ENCODE data around the gene NALCN. TPM values are rescaled to one million over a fixed set of nuclear protein-coding genes. Genes with fewer than 3 reads are reported as not detected.

The NALCN gene
- total RNA-seq, 2 donors from 2014 or later: 0.11 TPM; not detected in 1

DNA sequence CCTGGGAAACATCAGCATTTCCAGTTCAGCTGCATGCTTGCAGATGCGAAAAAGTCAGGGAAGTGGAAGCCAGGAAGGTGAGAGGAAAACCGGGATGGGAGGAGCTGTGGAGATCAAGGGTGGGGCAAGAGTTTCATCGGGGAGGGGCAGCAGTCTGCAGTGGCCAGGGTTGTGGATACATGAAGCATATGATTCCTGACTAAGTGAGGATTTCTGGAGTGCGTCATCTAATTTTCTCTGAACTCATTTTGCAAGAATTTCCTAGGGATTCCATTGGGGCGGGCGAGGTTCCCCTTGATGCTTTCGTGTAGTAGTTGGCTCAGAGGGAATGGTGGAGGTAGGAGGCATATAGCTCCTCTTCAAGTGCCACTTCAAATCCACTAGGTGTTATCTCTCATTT is 397.6 kb downstream of the NALCN start:
- no peaks in the 10 kb centered on the region for H3K4me1 ChIP-seq (ENCODE audit: control insufficient read depth, insufficient read depth, low read length)
- H3K36me3 ChIP-seq (ENCODE audit: control insufficient read depth, insufficient read depth, low read length): no peaks in the 10 kb centered on the region
- Mint-ChIP-seq H3K4me1 (peaks cover 3% of the 10 kb centered on the region), H3K4me3 (no peak overlapping the region), H3K36me3 (ENCODE audit: low read depth) (no peaks in the 10 kb centered on the region), H3K27ac (no peak overlapping the region), H3K9me3 (no peaks in the 10 kb centered on the region), H3K27me3 (ENCODE audit: insufficient read depth) (no peaks in the 10 kb centered on the region)
- H3K4me3 ChIP-seq (ENCODE audit: low read length): no peak overlapping the region
- no peak for DNase-seq
- no peak overlapping the region for H3K9ac ChIP-seq (ENCODE audit: extremely low read depth, low read length, poor library complexity, severe bottlenecking)
- no peak overlapping the region for H3K27ac ChIP-seq (ENCODE audit: low read depth, low read length)
- no peaks in the 10 kb centered on the region for H3K27me3 ChIP-seq (ENCODE audit: control insufficient read depth, insufficient read depth, low read length, poor library complexity, severe bottlenecking)
- TF ChIP-seq, protein P1, sequence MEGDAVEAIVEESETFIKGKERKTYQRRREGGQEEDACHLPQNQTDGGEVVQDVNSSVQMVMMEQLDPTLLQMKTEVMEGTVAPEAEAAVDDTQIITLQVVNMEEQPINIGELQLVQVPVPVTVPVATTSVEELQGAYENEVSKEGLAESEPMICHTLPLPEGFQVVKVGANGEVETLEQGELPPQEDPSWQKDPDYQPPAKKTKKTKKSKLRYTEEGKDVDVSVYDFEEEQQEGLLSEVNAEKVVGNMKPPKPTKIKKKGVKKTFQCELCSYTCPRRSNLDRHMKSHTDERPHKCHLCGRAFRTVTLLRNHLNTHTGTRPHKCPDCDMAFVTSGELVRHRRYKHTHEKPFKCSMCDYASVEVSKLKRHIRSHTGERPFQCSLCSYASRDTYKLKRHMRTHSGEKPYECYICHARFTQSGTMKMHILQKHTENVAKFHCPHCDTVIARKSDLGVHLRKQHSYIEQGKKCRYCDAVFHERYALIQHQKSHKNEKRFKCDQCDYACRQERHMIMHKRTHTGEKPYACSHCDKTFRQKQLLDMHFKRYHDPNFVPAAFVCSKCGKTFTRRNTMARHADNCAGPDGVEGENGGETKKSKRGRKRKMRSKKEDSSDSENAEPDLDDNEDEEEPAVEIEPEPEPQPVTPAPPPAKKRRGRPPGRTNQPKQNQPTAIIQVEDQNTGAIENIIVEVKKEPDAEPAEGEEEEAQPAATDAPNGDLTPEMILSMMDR (conservative IDR thresholded peaks at IDR 0.05): no peak
- 74 to 79% methylated on average over 3 to 7 of the region's 7 CpGs for WGBS, 2 experiments (ENCODE audit: insufficient coverage in 1 of 2, insufficient read length in 1 of 2)
- no peaks in the 10 kb centered on the region for H3K9me3 ChIP-seq (ENCODE audit: control insufficient read depth, low read length)

DNA sequence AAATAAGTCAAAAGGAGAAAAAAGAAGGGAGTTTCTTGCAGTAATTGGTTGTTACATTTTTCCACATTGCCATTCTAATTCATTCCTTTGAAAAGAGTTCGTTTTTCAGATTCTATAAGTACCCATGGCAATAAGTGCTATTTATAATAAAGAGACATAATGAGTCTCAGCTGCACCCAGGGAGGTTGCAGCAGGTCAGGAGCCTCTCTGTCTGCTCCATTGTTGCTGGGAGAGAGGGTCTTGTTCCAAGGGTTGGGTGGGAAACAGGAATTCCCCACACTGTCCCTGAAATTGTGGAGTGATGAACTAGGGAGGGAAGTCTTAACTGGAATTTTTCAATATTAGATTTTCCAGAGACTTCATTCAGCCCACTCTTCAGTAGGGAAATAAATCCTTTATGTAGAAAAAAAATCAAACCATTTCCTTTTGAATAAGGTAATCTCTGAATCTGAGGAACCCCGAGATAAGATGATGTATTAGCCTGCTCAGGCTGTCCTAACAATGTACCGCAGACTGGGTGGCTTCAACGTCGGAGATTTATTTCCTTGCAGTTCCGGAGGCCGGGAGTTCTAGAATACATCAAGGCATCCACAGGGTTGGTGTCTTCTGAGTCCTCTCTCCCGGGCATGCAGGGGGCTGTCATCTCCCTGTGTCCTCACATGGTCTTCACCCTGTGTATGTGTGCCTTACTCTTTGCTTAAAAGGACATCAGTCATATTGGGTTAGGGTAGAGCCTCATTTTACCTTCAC is 399.0 kb downstream of the NALCN start:
- Histone ChIP-seq H3K4me1 (ENCODE audit: control insufficient read depth, insufficient read depth, low read length) (no peaks in the 10 kb centered on the region), H3K27ac (ENCODE audit: low read depth, low read length) (peak overlapping the region; percentile 73), H3K27me3 (ENCODE audit: control insufficient read depth, insufficient read depth, low read length, poor library complexity, severe bottlenecking) (no peaks in the 10 kb centered on the region), H3K4me3 (ENCODE audit: low read length) (no peak overlapping the region), H3K9ac (ENCODE audit: extremely low read depth, low read length, poor library complexity, severe bottlenecking) (no peak overlapping the region), H3K36me3 (ENCODE audit: control insufficient read depth, insufficient read depth, low read length) (no peaks in the 10 kb centered on the region), H3K9me3 (ENCODE audit: control insufficient read depth, low read length) (no peaks in the 10 kb centered on the region)
- no peak for DNase-seq
- H3K9me3 Mint-ChIP-seq: no peaks in the 10 kb centered on the region
- peaks cover 3% of the 10 kb centered on the region for H3K4me1 Mint-ChIP-seq
- H3K27me3 Mint-ChIP-seq (ENCODE audit: insufficient read depth): no peaks in the 10 kb centered on the region
- H3K36me3 Mint-ChIP-seq (ENCODE audit: low read depth): no peaks in the 10 kb centered on the region
- WGBS, 2 experiments (ENCODE audit: insufficient coverage in 1 of 2, insufficient read length in 1 of 2): 90 to 93% methylated on average over 6 to 7 of the region's 8 CpGs
- H3K4me3 Mint-ChIP-seq: no peak overlapping the region
- TF ChIP-seq, protein P1 (conservative IDR thresholded peaks at IDR 0.05): no peak
- H3K27ac Mint-ChIP-seq: no peak overlapping the region

DNA sequence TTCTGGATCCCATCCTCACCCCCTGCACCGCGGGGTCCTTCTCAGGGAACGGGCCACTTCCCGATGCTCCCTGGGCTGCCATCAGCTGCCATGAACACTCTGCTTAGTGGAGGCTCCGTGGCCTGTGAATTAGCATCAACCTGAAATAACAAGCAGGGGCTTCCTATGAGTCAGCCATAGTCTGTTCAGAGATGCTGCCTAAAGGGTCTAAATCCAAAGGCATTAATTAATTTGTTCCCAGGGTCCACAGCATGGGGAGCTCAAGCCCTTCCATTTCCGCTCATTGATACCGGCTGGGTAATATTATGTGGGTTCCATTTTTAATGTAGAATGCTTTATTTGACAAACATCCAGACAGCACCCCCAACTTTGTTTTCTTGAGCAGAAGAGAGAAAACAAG is 399.8 kb downstream of the NALCN start:
- no peaks in the 10 kb centered on the region for H3K4me1 ChIP-seq (ENCODE audit: control insufficient read depth, insufficient read depth, low read length)
- TF ChIP-seq, protein P1 (conservative IDR thresholded peaks at IDR 0.05): no peak
- H3K27ac ChIP-seq (ENCODE audit: low read depth, low read length): peak overlapping the region; percentile 73
- peaks cover 3% of the 10 kb centered on the region for H3K4me1 Mint-ChIP-seq
- H3K4me3 ChIP-seq (ENCODE audit: low read length): no peak overlapping the region
- H3K9me3 Mint-ChIP-seq: no peaks in the 10 kb centered on the region
- no peak for DNase-seq
- no peaks in the 10 kb centered on the region for H3K27me3 ChIP-seq (ENCODE audit: control insufficient read depth, insufficient read depth, low read length, poor library complexity, severe bottlenecking)
- no peaks in the 10 kb centered on the region for H3K27me3 Mint-ChIP-seq (ENCODE audit: insufficient read depth)
- no peak overlapping the region for H3K4me3 Mint-ChIP-seq
- H3K9ac ChIP-seq (ENCODE audit: extremely low read depth, low read length, poor library complexity, severe bottlenecking): no peak overlapping the region
- H3K36me3 Mint-ChIP-seq (ENCODE audit: low read depth): no peaks in the 10 kb centered on the region
- H3K36me3 ChIP-seq (ENCODE audit: control insufficient read depth, insufficient read depth, low read length): no peaks in the 10 kb centered on the region
- no peak overlapping the region for H3K27ac Mint-ChIP-seq
- no peaks in the 10 kb centered on the region for H3K9me3 ChIP-seq (ENCODE audit: control insufficient read depth, low read length)
- WGBS, 2 experiments (ENCODE audit: insufficient coverage in 1 of 2, insufficient read length in 1 of 2): 90 to 95% methylated on average over 5 to 7 of the region's 7 CpGs
